Activated CD8-positive, alpha-beta memory T cell treated with anti-CD3 and anti-CD28 coated beads, Interleukin-2, amount 50 U/mL, for 1 hour (primary cell): Measurements from ENCODE around the gene UBE2N.

Experiments used
- DNase-seq: peaks from one replicate; pipeline ENCODE4 v3.0.0-alpha.2; 2020; ENCODE audit errors: extremely low read depth

The UBE2N gene, protein sequence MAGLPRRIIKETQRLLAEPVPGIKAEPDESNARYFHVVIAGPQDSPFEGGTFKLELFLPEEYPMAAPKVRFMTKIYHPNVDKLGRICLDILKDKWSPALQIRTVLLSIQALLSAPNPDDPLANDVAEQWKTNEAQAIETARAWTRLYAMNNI

DNA sequence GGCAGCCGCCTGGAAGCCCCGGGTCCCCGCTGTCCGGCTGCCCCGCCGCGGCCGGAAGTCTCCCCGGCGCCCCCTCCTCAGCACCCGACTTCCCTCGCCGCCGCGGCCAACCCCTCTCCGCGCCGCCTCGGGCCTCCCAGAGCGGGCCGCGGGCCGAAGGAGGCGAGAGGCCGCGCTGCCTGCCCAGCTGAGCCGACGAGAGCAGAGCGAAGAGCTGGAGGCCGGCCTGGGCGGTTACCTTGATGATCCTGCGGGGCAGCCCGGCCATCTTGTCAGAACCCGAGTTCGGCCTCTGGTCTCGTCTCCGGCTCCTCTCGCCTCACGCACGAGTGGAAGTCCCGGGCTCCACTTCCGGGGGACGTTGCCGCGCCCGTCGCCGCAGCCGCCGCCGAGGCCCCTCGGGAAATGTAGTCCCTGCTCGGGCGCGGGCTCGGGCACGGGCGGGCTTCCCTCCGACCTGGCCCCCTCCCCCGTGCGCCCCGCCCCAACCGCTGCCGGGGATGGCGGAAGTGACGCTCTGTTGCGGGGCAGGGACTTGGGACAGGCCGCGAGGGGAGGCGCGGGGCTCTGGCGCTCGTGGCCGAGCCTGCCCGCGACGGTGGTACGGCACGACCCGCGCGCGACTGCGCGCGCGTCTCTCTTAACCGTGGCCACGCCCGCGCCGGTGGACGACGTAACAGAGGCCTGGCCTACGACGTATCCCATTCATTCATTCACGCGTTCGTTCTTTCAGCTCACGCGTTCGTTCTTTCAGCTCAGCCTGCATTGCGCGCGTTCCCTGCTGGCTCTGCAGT, at the start of gene UBE2N:
TSS of gene UBE2N (minus strand) at position 331 of the 794 bp plus-strand sequence. CDS start at position 268, 63 bp downstream.
- DNase-seq: peak; percentile 86

DNA sequence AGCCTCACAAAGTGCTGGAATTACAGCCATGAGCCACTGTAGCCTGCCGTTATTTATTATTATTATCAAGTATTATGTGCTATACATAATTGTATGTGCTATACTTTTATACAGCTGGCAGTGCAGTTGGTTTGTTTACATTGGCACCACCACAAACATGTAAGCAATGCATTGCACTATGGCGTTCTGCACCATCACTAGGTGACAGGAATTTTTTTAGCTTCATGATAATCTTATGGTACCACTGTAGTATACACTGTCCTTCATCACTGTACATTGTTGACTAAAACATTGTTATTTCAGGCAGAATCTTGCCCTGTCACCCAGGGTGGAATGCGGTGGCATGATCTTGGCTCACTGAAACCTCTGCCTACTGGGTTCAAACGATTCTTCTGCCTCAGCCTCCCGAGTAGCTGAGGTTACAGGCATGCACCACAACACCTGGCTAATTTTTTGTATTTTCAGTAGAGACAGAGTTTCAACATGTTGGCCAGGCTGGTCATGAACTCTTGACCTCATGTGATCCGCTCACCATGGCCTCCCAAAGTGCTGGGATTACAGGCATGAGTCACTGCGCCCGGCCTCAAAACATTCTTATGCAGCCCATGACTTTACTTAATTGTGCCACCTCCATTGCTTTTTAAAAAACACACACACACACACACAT, 42.7 kb upstream of the UBE2N start:
- no peak for DNase-seq

DNA sequence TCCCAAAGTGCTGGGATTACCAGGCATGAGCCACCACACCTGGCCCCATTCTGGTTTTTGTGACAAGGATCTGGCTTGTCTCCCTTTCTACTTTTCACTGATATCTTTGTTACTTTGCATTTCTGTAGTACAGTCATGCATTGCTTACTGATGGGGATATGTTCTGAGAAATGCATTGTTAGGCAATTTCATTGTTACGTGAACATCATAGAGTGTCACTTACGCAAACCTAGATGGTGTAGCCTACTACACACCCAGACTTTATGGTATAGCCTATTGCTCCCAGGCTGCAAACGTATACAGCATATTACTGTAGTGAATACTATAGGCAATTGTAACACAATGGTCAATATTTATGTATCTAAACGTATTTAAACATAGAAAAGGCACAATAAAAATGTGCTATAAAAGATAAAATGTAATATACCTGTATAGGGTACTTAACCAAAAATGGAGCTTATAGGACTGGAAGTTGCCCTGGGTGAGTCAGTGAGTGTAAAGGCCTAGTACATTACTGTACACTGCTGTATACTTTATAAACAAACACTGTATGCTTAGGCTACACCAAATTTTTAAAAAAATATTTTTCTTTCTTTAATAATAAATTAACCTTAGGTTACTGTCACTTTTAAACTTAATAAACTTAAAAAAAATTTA, 41.5 kb upstream of the UBE2N start:
- no peak for DNase-seq

DNA sequence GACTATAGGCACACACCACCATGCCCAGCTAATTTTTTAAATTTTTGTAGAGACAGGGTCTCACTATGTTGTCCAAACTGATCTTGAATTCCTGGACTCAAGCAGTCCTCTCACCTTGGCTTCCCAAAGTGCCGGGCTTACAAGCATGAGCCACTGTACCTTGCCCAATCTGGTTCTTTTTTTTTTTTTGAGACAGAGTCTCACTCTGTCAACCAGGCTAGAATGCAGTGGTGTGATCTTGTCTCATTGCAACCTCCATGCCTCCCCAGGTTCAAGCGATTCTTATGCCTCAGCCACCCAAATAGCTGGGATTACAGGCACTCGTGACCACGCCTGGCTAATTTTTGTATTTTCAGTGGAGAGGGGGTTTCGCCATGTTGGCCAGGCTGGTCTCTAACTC, 41.0 kb upstream of the UBE2N start:
- no peak for DNase-seq

DNA sequence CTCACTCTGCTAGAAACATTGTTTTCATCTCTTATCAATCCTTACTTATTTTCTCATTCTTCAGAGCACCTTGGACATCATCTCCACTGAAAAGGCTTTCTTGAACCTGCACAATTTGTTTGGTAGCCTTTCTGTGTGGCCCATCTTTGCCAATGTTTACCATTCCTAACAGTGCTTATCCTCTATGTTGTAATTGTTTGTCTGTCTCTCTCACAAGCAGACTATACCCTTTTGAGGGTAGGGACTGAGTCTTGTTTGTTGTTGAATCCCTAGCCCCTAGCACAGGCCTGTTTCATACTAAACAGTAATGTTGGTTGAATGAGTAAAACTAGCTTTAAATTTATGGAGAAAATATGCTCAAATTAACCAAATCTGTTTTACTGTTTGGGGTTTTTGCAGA, 34.8 kb upstream of the UBE2N start:
- DNase-seq: no peak

DNA sequence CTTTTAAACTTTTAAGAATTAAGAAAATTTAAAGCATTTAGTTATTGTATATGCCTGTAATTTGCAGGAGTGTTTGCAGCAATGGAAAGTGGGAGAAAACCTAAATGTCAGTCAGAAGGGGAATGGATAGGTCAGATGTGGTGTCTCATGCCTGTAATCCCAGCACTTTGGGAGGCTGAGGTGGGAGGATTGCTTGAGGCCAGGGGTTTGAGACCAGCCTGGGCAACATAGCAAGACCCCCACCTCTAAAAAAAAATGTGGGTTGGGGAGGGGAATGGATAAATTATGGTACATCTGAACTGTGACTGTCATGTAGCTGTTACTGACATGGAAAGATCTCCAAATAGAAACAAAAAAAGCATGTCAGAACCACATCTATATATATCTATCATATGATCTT, 27.6 kb upstream of the UBE2N start:
- no peak for DNase-seq

DNA sequence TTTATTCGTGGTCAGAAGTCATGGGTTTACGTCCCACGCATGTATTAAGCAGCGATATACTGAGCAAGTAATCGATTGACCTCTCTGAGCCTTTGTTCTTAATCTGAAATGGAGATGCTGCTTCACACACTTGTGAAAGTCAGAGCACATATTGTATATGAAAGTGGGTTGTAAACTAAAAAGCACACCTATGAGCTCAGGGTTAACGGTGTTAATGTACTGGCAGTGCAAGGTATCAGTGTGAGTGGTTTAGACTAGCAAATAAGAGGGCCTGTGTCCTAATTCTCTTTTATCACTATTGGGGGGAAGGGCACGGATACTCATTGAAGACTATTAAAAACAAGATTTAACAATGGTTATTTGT, 26.2 kb upstream of the UBE2N start:
- DNase-seq: no peak

DNA sequence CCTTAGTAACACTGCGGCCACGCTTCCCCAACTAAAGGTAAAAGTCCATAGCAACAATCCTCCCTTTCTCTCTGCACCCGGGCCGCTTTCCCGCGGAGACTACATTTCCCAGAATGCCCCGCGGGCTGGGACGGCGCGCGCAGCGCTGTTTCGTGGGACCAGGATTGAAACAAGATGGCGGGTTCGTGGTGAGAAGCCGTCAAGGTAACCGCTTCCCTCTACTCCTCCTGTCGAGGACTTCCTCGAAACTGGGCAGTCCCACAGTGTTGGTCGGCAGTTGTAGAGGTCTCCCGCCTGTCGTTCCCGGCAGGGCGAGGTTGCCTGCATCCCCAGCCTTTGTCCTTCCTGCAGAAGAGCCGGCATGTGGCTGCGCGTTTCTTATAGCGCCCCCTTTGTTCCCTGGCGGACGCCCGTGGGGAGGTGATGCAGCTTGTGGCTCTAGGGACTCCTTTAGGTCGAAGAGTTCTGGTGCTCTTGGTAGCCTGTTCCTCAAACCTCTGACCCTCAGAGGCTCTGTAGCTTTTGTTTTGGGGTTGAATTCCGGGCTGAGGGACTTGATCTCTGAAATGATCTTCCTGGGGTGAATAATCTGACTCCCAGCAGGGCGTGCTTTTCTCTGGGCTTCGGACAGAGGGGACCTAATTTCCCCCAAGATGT, 25.7 kb upstream of the UBE2N start, which contains the start of gene MRPL42:
TSS of gene MRPL42 (plus strand) at position 164 of the 657 bp plus-strand sequence. CDS start 1,772 bp downstream, outside the sequence.
- peak; percentile 63 for DNase-seq

DNA sequence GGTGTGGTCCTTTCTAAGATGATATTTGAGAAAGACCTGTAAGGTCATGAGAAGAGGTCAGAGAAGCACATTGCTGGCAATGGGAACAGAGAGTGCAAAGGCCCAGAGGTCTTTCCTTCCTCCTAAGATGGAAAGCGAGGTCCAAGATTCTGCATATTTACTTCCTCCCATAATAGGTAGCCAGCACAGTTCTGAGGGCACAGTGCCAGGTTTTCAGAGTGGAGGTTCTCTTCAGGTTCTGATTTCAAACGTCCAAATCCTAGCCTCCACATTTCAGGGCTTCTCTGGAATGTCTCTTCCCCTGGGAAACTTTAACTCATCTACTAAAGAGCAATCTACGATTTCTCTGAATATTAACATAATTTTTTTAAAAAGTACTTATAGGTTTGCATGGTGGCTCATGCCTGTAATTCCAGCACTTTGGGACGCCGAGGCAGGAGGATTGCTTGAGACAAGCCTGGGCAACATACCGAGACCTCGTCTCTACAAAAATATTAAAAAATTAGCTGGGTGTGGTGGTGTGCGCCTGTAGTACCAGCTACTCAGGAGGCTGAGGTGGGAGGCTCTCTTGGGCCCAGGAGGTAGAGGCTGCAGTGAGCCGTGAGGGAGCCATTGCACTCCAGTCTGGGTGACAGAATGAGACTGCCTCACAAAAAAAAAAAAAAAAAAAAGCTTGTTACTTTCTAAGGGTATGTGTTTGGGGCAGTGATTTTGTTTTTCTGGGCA, 25.0 kb upstream of the UBE2N start:
- DNase-seq: no peak

DNA sequence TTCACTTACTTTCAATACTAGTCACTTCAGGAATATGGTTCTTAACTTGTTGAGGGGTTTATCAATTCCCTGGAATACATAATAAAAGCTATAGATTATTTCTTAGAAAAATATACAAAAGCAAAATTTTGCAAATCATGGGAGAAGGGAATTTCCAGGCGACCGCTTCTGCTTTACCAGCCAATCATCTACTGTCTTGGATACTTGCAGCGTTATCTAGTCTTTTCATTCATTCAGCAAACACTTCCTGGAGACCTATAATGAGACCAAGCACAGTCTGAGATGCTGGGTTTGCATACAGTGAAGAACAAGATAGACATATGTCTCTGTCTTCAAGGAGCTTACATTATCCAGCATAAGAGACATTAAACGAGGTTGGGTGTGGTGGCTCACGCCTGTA, 24.1 kb upstream of the UBE2N start:
- no peak for DNase-seq

DNA sequence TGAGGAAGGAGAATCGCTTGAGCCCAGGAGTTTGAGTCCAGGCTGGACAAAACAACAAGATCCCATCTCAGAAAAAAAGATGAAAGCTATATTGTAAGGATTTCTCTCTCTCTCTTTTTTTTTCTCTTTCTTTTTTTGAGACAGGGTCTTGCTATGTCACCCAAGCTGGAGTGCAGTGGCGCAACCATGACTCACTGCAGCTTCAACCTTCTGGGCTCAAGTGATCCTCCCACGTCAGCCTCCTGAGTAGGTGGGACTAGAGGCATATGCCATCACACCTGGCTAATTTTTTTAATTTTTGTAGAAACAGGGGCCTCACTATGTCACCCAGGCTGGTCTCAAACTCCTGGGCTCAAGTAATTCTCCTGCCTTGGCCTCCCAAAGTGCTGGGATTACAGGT, 19.8 kb upstream of the UBE2N start:
- DNase-seq: no peak

DNA sequence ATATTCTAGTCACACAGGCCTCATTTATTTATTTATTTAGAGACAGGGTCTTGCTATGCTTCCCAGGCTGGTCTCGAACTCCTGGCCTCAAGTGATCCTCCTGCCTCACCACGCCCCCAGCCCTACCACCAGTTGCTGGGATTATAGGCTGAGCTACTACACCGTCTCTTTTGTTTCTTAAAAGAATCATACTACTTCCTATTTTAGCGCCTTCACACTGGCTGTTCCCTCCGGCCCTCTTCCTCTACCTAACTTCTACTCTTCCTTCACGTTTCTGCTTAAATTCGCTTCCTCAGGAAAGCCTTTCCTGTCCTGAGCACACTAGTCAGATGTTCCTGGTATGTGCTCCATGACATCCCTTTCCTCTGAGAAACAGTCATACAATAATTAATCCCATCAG, 19.2 kb upstream of the UBE2N start:
- no peak for DNase-seq

DNA sequence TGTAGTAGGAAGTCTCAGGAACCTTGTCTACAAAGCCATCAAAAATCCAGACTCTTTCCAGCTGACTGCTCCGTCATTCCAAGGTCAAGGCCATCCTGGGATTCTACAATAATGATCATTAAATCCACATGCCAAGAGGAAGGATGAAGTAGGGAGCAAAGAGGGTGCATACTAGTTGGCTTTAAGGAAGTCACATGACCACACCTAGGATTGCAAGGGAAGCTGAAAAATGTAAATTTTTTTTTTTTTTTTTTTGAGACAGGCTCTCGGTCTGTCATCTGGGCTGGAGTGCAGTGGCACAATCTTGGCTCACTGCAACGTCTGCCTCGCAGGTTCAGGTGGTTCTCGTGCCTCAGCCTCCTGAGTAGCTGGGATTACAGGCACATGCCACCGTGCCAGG, 18.3 kb upstream of the UBE2N start:
- DNase-seq: no peak

DNA sequence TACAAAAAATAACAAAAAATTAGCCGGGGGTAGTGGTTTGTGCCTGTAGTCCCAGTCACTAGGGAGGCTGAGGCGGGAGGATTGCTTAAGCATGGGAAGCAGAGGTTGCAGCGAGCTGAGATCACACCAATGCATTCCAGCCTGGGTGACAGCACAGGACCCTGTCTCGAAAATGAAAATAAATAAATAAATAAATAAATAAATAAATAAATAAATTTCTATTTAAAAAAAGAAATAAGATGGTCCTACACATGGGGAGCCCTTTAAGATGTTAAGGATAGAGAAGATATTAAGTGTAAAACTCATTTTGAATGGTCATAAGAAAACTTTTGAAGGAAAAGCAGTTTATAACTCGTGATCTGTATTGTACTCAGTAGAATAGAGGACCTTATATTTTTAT, 17.4 kb upstream of the UBE2N start:
- no peak for DNase-seq

DNA sequence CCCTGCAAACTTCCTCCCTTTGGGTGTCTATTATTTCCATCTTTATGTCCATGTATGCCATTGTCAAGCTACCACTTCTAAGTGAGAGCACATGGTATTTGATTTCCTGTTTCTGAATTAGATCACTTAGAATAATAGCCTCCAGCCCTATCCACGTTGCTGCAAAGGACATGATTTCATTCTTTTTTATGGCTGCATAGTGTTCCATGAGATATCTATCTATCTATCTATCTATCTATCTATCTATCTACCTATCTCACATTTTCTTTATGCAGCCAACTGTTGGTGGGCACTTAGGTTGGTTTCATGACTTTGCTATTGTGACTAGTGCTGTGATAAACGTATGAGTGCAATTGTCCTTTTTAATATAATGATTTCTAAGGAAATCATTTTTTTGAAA, 14.3 kb upstream of the UBE2N start:
- DNase-seq: no peak

DNA sequence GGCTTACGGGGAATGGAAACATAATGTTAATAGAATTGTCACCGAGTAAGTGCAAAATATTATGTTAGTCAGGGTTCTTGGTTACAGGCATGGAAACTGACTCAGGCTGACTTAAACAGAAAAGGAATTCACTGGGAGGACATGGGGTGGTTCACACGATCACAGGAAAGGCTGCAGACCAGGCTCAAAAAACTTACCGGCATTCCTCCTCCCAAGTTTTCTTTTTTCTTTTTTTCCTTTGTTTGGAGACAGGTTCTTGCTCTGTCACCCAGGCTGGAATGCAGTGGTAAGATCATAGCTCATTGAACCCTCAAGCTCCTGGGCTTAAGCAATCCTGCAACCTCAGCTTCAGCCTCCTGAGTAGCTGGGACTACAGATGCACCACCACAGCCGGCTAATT, 11.9 kb upstream of the UBE2N start:
- DNase-seq: no peak

DNA sequence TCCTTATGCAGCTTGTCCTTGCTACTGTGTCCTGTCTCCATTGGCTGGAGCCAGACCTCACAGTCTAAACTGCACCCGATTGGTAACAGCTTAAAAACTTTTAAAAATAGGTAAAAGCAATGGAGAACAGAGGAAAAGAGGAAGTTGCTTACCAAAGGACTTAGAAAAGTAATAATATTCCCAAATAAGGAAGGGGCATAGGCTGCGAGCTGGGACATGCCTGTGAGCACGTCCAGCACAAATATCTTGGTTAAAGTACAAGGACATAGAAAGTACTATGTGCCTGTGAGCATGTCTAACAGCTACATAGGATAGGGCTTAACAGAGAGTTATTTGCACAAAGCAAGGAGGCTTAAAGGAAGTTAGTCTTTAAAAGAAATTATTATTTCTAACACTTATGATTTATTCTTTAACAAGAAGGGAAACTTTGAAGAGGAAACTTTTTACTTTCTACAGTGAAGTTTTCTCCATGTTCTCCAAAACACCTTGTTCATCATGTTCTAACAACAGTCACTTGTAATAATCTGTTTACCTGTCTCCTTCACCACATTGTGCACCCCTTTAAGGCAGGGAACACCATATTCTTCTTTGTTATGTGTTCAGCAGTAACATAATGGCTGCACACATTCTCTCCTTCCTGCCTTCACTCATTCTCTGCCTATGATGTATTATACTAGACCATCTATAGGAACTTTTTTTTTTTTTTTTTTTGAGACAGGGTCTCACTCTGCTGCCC, 9.8 kb upstream of the UBE2N start:
- no peak for DNase-seq

DNA sequence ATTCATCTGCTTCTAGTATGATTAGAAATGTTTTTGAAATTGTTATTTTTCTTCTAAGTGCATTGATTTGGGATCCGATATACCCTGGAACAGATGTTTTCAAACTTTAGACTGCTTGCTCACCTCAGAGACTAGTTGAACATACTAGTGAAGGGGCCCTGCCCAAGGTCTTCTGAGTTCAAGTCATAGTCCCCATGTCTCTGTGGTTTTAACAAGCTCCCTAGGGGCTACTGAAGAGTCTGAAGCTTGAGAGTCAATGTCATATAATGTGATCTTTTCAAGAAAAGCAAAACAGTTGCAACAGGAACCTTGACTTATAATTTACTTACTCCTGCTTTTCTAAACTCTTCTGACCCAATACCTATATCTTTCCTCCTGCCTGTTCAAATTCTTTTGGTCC, 7.5 kb upstream of the UBE2N start:
- DNase-seq: no peak

DNA sequence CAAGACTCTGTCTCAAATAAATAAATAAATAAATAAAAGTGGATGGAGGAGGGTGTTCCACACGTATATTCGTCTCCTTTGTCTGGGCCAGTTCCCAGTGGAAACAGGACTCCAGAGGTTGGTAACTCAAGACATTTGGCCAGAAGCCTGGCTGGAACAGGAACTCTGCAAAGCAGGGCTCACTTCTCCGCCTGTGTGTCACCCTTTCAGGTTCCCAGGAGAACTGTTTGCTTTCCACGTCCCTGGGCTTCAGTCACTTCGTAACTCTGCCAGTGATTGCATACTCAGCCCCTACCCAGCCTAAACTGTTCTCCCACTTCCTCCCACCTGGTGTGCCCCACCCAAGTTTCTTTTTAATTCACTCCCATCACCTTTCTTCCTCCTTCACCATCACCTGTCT, 7.0 kb upstream of the UBE2N start:
- no peak for DNase-seq

DNA sequence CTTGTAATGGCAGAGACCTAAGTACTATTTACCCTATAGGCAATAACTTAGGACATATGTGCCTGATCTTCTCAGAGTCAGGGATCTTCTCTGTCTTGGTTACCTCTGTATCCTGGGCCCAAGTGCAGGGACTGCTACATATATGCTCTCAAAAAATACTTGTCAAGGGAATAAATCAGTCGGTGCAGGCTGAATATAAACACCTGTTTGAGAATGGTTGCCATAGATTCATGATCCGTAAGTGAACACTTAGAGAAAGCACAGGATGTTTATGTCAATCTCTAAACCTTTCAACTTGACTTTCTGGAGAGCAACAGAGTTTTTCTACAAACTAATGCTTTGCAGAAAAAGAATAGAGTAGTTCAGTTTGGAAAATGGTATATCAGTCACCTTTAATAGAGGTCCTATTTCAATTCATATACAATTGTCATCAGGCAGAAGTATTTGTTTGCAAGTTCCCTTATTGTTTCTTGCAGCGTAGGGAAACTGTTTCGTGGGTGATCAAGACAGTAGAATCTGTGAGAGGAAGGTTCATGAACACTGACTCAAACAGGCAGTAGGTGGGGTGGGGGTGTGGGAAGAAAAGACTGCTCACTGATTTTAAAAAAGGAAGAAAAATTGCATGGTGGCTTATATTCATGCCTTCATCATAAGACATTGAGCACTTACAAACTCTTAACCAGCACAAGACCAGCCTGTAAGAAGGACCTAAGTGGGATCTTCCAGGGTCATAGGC, 6.0 kb upstream of the UBE2N start:
- no peak for DNase-seq
